Glutamatergic neuron (in vitro differentiated cells): ENCODE measurements around the gene TAOK3. TPM values are rescaled to one million over a fixed set of nuclear protein-coding genes. Genes with fewer than 3 reads are reported as not detected.

Experiments used
- DNase-seq: peaks from one replicate; pipeline ENCODE4 v3.0.0; 2022
- H3K27ac Mint-ChIP-seq: one replicate; pipeline ENCODE4 v1.8.0; 2020; ENCODE audit warnings: mild to moderate bottlenecking, mixed read lengths, inconsistent platforms; ENCODE audit not compliant: unreplicated experiment
- H3K27me3 Mint-ChIP-seq: one replicate; pipeline ENCODE4 v1.8.0; 2020; ENCODE audit warnings: mild to moderate bottlenecking, moderate library complexity, mixed read lengths, inconsistent platforms; ENCODE audit not compliant: unreplicated experiment
- H3K36me3 Mint-ChIP-seq: one replicate; pipeline ENCODE4 v1.8.0; 2020; ENCODE audit warnings: mild to moderate bottlenecking, mixed read lengths, inconsistent platforms; ENCODE audit not compliant: unreplicated experiment
- H3K4me1 Mint-ChIP-seq: one replicate; pipeline ENCODE4 v1.8.0; 2020; ENCODE audit warnings: mild to moderate bottlenecking, low read depth, mixed read lengths, inconsistent platforms; ENCODE audit not compliant: unreplicated experiment
- H3K4me3 Mint-ChIP-seq: one replicate; pipeline ENCODE4 v1.8.0; 2020; ENCODE audit warnings: mild to moderate bottlenecking, mixed read lengths, inconsistent platforms; ENCODE audit not compliant: unreplicated experiment
- H3K9me3 Mint-ChIP-seq: one replicate; pipeline ENCODE4 v1.8.0; 2020; ENCODE audit warnings: mild to moderate bottlenecking, moderate library complexity, mixed read lengths, inconsistent platforms; ENCODE audit not compliant: unreplicated experiment
- CTCF ChIP-seq: fragments of 200-600 bp; sonication (generic); IDR thresholded peaks from one replicate; pipeline ENCODE4 v1.5.0; 2021; ENCODE audit not compliant: partially characterized antibody, unreplicated experiment
- total RNA-seq: library from RNA; stranded (reverse); fragmentation: NEBNext Ultra II Directional; extraction: Animal tissue kit (Norgen Biotek cat#: 25700); gene quantifications from one replicate; pipeline ENCODE4 v1.2.1, GENCODE V29; 2021; ENCODE audit not compliant: unreplicated experiment

The TAOK3 gene
- total RNA-seq, 1 donor from 2014 or later = 13.1 TPM

DNA sequence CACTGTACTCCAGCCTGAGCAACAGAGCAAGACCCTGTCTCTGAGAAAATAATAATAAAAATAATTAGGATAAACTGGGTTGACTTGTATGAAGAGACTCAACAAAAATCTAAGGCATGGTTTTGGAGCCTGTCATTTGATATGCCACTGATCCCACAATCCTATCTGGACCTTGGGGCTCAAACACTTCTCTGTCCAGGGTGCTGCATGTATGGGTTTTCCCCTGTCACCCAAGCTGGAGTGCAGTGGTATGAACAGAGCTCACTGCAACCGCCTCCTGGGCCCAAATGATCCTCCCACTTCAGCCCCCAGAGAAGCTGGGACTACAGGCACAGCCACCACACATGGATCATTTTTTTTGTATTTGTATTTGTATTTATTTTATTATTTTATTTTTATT lies 263.6 kb downstream of the TAOK3 start:
- DNase-seq = no peak
- Mint-ChIP-seq H3K27me3 (no peaks in the 10 kb centered on the region), H3K9me3 (peaks cover 4% of the 10 kb centered on the region), H3K36me3 (no peaks in the 10 kb centered on the region), H3K4me3 (no peak overlapping the region), H3K4me1 (no peaks in the 10 kb centered on the region), H3K27ac (no peak overlapping the region)
- no peak for TF ChIP-seq CTCF

DNA sequence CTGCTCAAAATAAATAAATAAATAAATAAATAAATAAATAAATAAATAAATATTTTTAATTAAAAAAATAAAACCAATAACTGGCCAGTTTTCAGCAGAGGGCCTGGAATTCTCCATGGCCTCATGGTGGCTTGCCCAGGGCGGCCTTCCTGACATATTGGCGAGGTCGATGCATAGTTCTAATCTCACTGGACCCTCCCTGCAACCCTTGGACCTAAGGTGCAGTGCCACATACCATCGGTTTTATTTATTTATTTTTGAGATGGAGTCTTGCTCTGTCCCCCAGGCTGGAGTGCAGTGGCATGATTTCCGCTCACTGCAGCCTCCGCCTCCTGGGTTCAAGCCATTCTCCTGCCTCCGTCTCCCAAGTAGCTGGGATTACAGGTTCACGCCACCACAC lies 265.0 kb downstream of the TAOK3 start:
- H3K4me3 Mint-ChIP-seq = no peak overlapping the region

GRCh38 chr12:118107011-118107410 lies 265.7 kb downstream of the TAOK3 start:
- TF ChIP-seq CTCF = no peak
- DNase-seq = no peak
- Mint-ChIP-seq H3K9me3 (peaks cover 4% of the 10 kb centered on the region), H3K4me3 (no peak overlapping the region), H3K36me3 (no peaks in the 10 kb centered on the region), H3K27me3 (peaks cover 4% of the 10 kb centered on the region), H3K4me1 (peaks cover 3% of the 10 kb centered on the region), H3K27ac (no peak overlapping the region)

More for the DNA sequence above, 265.0 kb downstream of the TAOK3 start:
- H3K27ac Mint-ChIP-seq = no peak overlapping the region
- TF ChIP-seq CTCF = no peak
- H3K36me3 Mint-ChIP-seq = no peaks in the 10 kb centered on the region
- no peak for DNase-seq
- H3K27me3 Mint-ChIP-seq = peaks cover 4% of the 10 kb centered on the region
- peaks cover 3% of the 10 kb centered on the region for H3K4me1 Mint-ChIP-seq
- H3K9me3 Mint-ChIP-seq = peaks cover 4% of the 10 kb centered on the region

DNA sequence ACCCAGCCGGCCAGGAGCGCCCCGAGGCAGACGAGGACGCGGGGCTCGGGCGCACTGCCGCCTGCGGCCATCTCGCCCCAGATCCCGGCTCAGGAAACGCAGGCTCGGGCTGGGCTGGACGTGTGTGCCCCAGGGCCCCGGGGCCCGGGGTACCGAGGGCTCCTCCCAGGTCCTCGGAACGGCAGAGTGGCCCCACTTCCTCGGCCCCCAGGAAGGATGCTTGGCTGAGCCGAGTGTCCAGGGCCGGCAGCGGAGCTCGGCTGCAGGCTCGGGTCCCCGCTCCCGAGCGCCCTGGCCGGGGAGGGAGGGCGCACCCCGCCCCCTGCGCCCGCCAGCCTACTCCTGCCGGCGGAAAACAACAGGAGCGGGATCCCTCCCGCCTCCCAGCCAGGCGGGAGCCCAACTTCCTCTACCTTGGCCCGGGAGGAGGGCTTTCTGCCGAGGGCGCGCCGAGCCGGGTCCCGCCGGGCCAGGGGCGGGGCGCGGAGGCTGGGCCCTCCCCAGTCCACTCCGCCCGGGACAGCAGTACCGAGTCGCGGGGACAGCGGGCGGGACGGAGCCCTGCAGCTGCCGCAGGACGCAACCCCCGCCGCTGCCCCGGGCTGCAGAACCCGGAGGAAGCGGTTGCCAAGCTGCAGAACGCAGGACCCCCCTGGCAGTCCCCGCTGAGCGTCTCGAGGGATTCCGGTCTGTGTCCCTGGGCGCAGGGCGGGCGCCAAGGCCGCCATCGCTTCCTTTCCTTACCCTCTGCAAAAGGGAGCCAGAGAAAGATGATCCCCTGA lies 268.9 kb downstream of the TAOK3 start, which contains the start of gene VSIG10:
TSS of gene VSIG10 (minus strand) at position 411 of the 782 bp plus-strand sequence. CDS start at position 71, 340 bp downstream.
- peak; percentile 71 for DNase-seq
- Mint-ChIP-seq H3K4me1 (peaks cover 3% of the 10 kb centered on the region), H3K4me3 (peak within 1 kb of the TSS; percentile 94), H3K27ac (peak within 1 kb of the TSS; percentile 78), H3K27me3 (peaks cover 7% of the 10 kb centered on the region), H3K9me3 (peaks cover 4% of the 10 kb centered on the region), H3K36me3 (no peaks in the 10 kb centered on the region)
- no peak for TF ChIP-seq CTCF

GRCh38 chr12:118103201-118103600 lies 269.5 kb downstream of the TAOK3 start:
- Mint-ChIP-seq H3K27me3 (peaks cover 7% of the 10 kb centered on the region), H3K36me3 (no peaks in the 10 kb centered on the region), H3K27ac (no peak overlapping the region), H3K4me1 (peaks cover 3% of the 10 kb centered on the region), H3K4me3 (peak overlapping the region; percentile 94), H3K9me3 (peaks cover 4% of the 10 kb centered on the region)
- no peak for TF ChIP-seq CTCF
- peak; percentile 51 for DNase-seq
